HG02943 (cell line): ENCODE results near the gene ZDBF2.
"Not testable (repeated sequence)": the region's sequence is repeated elsewhere in the genome, so short reads cannot be mapped to it uniquely, and the experiment has no call there.

Source experiments
- ATAC-seq: cut with Tn5 transposase; IDR thresholded peaks from one replicate; pipeline ENCODE4 v1.9.1; 2021; ENCODE audit warnings: mild to moderate bottlenecking, low read depth, moderate library complexity; ENCODE audit not compliant: unreplicated experiment

Gene ZDBF2

DNA sequence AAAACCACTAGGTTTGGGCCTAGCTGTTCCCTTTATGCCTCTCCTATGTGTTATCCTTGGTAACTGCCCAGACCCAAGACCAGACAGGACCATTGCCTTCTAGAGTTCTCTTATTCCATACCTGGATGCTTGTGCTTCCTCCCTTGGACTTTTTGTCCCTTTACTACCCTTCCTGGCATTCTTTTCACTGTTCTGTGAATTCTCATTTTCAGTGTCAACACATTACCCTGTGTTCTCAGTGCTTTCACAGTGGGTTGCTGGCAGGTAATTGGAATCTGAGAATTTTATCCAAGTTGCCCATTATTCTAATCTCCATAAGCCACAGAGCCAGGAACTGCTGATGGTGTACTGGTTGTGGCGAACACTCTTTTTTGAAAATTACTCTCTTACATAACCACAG lies 41.7 kb downstream of the ZDBF2 start:
- no peak for ATAC-seq

DNA sequence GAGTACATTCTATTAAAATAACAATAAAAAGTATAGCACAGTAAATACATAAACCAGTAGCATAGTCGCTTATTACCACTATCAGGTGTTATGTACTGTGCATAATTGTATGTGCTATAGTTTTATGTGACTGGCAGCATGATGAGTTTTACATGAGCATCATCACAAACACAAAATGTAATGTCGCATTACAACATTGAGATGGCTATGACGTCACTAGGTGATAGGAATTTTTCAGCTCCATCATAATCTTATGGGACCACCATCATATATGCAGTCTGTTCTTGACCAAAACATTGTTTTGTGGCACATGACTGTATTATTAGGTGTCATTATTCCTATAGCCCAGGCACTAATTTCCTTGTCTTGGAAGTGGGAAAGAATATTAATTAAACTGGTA lies 48.6 kb downstream of the ZDBF2 start:
- ATAC-seq, result no peak

DNA sequence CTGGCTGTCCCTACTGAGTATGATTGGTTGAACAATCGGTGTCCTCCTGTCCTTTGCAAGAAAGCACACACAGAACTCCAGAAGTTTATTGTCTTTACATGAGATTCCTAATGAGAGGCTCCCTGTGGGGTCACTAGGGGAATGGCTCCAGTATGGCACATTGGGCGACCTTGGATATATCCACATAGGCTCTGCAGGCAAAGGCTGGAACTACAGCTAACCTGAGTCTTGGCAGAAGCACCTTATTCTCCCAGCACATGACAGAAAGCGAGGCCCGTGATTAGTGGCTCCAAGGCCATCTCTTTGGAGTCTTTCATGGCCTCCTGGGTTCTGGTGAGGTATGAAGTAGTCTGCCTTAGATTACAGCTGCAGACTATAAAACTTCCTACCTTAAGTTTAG lies 49.0 kb downstream of the ZDBF2 start:
- ATAC-seq, result no peak

DNA sequence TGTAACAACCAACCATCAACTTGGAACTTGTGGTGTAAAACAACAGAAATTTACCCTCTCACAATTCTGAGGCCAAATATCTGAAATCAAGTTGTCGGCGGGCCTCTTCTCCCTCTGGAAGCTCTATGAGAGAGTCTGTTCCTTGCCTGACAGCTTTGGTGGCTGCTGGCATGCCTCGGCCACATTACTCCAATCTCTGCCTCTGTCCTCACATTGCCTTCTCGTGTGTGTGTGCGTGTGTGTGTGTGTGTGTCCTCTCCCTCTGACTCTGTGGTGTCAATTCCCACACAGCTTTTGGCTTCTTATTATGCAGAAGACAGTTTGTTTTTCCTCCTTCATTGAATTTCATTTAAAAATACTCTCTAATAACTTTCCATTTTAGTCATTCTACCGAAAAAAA lies 50.4 kb downstream of the ZDBF2 start:
- ATAC-seq, result no peak

DNA sequence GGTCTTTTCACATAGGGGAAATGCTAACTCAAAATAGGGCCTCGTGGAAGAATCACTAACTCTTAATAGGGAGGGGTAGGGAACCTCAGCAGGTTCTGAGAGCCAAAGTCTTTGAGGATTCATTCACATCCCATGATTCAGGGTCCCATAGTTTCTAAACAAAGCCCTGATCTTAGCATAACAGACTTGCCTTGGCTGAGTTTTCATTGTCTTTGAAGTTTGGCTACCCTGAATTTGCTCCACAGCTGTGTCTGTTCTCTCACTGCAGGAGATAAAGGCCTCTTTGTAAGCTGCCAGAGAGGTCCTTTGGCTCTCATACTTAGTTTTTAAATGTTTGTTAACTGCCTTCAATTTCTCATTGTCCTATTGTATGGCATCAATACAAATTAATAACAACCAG lies 54.5 kb downstream of the ZDBF2 start:
- no peak for ATAC-seq

DNA sequence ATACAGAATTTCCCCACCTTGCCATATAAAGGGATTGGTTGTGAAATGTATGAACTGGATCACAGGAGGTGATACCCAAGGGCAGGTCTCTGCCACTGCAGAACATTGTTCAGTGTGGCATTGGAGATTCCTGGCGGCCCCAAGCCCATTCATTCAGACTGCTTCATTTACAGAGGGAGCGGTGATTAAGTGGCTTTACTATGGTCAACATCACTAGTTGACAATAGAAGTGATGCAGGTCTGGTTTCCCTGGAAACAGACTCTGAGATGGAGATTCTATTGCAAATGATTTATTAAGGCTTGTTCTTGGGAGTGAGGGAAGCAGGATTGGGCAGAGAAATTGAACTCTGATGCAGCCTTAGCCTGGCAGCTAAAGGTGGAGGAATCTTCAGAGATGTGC lies 62.4 kb downstream of the ZDBF2 start:
- ATAC-seq, result no peak

DNA sequence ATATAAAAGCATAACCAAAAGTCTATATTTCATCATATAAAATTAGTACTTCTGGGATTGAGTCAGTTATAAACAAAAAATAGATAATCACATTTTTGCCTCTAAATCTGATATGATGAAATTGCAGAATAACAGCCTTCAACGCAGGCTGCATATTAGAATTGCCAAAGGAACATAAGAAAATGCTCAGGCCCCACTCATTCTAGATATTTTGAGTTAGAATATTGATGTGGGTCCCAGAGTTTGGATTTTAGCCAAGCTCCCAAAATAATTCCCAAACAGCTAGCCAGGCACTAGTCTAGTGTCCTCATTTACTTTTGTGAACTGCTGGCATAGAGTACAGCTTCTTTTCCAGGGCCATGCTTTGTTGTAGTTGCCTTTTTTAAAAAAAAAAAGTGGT lies 63.5 kb downstream of the ZDBF2 start:
- ATAC-seq, result no peak

DNA sequence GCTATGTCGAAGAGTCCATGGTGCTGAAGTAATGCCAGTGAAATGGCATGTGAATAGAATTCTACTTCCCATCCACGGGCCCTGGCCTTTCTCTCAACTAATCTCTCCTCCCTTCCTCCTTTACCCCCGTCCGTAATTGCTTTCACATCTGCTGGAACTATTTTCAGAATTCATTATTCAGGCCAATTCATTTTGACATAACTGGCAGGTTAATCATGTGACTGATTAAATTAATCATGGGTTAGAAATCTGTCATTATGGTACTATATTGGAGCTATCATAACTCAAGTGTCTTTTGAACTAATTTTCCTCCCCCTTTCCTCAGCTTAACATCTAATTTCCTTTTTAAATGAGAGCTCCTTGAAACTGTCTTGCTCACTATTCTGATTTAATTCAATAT lies 66.9 kb downstream of the ZDBF2 start:
- ATAC-seq, result no peak

DNA sequence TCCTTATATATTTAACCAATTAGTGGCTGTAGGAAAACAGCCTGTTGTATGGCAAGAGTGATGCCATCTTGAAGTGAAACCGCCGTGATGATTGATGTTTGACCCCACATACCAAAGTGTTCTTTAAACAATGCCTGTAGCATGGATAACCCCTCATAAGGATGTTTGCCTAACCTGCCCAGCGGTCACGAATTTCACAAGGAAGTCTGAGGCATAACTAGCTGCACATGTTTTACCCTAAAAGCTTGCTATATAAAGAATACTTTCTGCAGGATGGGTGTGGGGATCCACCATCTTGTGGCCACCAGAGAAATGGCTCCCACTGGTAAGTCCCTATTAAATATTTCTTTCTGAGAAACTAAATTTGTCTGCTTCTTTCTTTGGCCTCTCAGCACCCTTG lies 68.7 kb downstream of the ZDBF2 start:
- no peak for ATAC-seq

DNA sequence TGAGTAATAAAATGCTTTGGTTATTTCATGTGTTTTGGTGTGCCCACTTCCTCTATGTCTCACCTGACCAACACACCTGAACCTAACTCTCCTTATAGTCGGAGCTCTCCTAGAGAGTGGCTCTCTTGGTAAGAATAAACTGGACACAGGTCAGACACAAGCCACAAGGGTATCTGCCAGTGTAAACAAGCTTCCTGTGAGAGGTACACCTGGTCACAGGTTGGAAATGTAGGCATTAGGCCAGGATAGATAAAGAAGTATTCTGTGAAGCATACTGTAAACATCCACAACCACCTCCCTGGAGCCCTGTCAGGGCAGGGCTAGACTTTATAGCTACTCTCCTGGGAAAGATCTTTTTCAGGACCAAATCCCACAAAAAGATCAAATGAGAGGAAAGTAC lies 69.4 kb downstream of the ZDBF2 start:
- ATAC-seq, result no peak

DNA sequence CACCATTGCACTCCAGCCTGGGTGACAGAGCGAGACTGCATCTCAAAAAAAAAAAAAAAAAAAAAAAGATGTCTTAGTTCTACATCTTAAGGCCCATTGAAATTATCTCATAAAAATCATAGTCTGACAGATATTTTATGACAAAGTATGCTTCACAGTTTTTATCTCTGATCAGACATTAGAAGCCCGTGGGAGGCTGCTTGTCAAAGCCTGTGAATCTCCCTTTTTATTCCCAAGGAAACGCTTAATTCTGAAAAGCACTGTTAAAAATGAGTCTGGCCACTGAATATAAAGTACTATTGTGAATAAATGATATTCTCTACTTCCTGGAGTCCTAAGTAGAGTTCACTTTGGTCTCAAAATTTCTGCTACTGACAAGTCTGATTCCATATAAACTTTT lies 71.1 kb downstream of the ZDBF2 start:
- ATAC-seq, result no peak

DNA sequence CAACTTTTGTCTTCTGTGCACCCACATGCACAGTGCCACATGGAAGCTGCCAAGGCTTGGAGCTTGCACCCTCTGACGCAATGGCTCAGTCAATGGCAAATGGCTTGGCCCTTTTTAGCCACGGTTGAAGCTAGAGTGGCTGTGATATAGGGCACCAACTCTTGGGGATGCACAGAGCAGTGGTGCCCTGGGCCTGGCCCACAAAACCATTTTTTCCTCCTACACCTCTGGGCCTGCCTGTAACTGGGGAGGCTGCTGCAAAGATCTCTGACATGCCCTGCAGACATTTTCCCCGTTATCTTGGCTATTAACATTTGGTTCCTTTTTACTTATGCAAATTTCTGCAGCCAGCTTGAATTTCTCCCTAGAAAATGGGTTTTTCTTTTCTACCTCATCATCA lies 74.9 kb downstream of the ZDBF2 start:
- ATAC-seq, result no peak

DNA sequence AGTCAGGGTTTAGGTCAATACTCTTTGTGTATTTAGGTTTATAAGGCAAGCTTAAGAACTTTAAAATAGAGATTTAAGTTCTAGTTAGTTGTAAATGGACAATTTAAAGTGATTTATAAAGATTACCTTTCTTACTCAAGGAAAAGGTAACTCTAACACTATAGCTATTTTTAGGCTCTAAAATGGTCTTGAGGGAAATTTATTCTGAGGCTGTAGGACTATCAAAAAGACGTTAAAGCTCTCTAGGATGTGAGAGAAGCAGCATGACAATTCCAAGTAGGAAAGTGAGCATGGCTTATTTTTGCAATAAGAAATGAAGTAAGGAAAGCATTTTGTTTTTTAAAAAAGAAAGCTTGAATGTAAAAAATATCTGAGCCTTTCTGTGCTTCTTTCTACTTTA lies 78.1 kb downstream of the ZDBF2 start:
- ATAC-seq, result no peak

DNA sequence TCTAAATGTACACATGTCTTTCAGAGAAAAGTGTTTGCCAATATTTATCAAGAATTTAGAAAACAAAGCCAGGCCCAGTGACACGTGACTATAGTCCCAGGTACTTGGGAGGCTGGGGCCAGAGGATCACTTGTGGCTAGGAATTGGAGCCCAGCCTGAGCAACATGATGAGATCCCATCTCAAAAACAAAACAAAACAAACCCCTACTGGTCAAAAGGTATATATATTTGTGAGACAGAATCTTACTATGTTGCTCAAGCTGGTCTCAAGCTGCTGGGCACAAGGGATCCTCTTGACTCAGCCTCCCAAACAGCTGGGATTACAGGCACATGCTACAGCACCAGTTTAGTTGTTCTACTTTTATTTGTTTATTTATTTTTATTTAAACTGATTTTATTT lies 79.2 kb downstream of the ZDBF2 start:
- peak; percentile 70 for ATAC-seq

DNA sequence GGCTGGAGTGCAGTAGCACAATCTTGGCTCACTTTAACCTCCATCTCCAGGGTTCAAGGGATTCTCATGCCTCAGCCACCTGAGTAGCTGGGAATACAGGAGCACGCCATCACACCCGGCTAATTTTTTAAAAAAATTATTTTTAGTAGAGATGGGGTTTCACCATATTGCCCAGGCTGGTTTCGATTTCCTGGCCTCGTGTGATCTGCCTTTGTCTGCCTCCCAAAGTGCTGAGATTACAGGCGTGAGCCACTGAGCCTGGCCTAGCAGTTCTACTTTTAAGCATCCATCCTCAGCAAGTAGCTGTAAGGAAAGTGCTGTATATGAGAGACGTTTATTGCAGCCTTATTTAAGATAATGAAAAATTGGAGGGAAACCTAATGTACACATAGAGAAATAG lies 79.7 kb downstream of the ZDBF2 start:
- no peak for ATAC-seq

DNA sequence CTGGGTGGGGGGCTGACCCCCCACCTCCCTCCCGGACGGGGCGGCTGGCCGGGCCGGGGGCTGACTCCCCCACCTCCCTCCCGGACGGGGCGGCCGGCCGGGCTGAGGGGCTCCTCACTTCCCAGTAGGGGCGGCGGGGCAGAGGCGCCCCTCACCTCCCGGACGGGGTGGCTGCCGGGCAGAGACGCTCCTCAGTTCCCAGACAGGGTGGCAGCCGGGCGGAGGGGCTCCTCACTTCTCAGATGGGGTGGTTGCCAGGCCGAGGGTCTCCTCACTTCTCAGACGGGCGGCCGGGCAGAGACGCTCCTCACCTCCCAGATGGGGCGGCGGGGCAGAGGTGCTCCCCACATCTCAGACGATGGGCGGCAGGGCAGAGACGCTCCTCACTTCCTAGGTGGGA lies 82.4 kb downstream of the ZDBF2 start:
- not testable (repeated sequence) for ATAC-seq

DNA sequence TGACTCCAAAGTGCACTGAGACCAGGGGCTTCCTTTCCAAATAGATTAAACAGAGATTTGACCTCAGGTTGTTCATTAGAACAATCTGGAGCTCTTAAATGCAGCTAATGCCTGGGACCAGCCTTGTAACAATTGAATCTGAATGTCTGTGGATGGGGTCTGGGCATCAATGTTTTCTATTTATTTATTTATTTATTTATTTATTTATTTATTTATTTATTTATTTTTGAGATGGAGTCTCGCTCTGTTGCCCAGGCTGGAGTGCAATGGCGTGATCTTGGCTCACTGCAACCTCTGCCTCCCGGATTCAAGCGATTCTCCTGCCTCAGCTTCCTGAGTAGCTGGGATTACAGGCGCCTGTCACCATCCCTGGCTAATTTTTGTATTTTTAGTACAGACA lies 86.4 kb downstream of the ZDBF2 start:
- ATAC-seq, result not testable (repeated sequence)

DNA sequence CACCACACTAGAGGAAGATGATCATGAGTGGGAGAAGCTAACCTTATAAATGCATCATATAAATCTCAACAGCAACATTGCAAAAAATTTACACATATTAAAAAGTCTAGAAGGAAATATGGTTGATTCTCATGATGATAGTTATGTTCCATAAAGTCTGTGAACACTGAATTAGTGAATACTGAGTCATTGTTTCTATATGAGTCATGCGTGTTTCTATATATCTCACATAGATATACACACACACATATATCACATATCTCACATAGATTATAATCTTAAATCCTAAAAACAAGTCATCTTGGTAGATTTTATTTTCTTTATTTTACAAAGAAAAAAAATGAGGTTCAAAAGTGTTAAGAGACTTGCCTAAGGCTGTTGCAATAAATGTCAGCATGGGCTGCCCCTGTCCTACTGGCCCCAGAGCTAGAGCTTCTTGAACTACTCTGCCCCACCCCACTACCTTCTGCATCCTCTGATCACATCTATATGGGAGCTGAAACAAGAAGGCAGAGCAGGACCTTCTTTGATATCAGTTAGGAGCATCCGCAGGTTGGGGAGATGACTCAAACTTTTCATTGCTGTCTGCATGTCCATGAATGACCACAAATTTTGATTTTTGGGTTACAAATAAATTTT lies 87.1 kb downstream of the ZDBF2 start:
- no peak for ATAC-seq
